Prostate gland (tissue), 2 donors: Measurements from ENCODE around the gene CBFA2T3. TPM values are rescaled to one million over a fixed set of nuclear protein-coding genes. Genes with fewer than 3 reads are reported as not detected.

ENCODE experiments used
- DNase-seq: peaks from one replicate; pipeline ENCODE4 v3.0.0-alpha.2; 2019; ENCODE audit warnings: low spot score
- H3K27ac ChIP-seq, 2 donors: fragments of 200-600 bp; sonication (generic); 2 replicates each; pipeline ENCODE4 v1.5.1; 2017 to 2019
- H3K27me3 ChIP-seq: fragments of 200-600 bp; sonication (generic); replicated peaks from 2 replicates; pipeline ENCODE4 v1.5.1; 2019; ENCODE audit not compliant: insufficient read depth
- H3K36me3 ChIP-seq, 2 donors: fragments of 200-600 bp; sonication (generic); 1 replicate in 1 of 2; 2 replicates in 1 of 2; pipeline versions ENCODE4 v1.5.1 to v1.8.1; 2017 to 2019
- H3K4me1 ChIP-seq: fragments of 200-600 bp; sonication (generic); replicated peaks from 2 replicates; pipeline ENCODE4 v1.5.1; 2019
- H3K4me3 ChIP-seq, 2 donors: fragments of 200-600 bp; sonication (generic); 2 replicates each; pipeline ENCODE4 v1.5.1; 2017 to 2019
- H3K9me3 ChIP-seq: fragments of 200-600 bp; sonication (generic); 2 replicates; pipeline ENCODE4 v1.5.1; 2017
- CTCF ChIP-seq, 4 experiments: fragments of 200-600 bp in 2 of 4; fragments of 450-650 bp in 2 of 4; sonication (generic) in 2 of 4; IDR thresholded peaks; 1 replicate in 3 of 4; 2 replicates in 1 of 4; pipeline ENCODE4 v1.5.1; 2016 to 2019; ENCODE audit warnings: antibody characterized with exemption in 4 of 4, mild to moderate bottlenecking in 2 of 4, moderate library complexity in 2 of 4
- POLR2A ChIP-seq: fragments of 450-650 bp; IDR thresholded peaks from one replicate; pipeline ENCODE4 v1.6.1; 2016; ENCODE audit warnings: antibody characterized with exemption, mild to moderate bottlenecking
- POLR2AphosphoS5 ChIP-seq: sonication (generic); formaldehyde crosslinking; IDR thresholded peaks from one replicate; pipeline ENCODE4 v1.6.1; 2017; ENCODE audit warnings: antibody characterized with exemption
- WGBS: methylation state at CpG from one replicate; pipeline ENCODE4 v1.1.5; 2018; 5-methylcytosine and 5-hydroxymethylcytosine counted together
- intact Hi-C: fragments of 100-400 bp; cut with DNase I; formaldehyde crosslinking; loops from one replicate; pipeline ENCODE4 v1.14.2; 2022
- total RNA-seq, 2 donors: library from RNA; depleted of rRNA; stranded (reverse); fragments of >200 nt; gene quantifications; one replicate each; pipeline ENCODE4 v1.1.0, GENCODE V29; 2016

The CBFA2T3 gene
- total RNA-seq, 2 donors from 2014 or later = 4.5 to 8.7 TPM

- Histone ChIP-seq H3K4me1 (no peaks in the 10 kb centered on the region), H3K27me3 (no peaks in the 10 kb centered on the region), H3K4me3 (no peak overlapping the region), H3K9me3 (no peaks in the 10 kb centered on the region), H3K27ac (no peak overlapping the region), H3K36me3 (no peaks in the 10 kb centered on the region)
- intact Hi-C loops = no loop called here
- TF ChIP-seq CTCF (IDR thresholded peaks at IDR 0.05) = no peak
- DNase-seq = no peak
- WGBS = 67% methylated on average over 15 of the region's 15 CpGs
Observed at GRCh38 chr16:88938777-88939244, 38.2 kb downstream of the CBFA2T3 start.

GRCh38 chr16:88938119-88938776, 38.8 kb downstream of the CBFA2T3 start:
- WGBS = 77% methylated on average over 32 of the region's 32 CpGs
- no peak for TF ChIP-seq POLR2AphosphoS5
- TF ChIP-seq POLR2A = no peak
- TF ChIP-seq CTCF (IDR thresholded peaks at IDR 0.05) = no peak
- Histone ChIP-seq H3K27me3 (no peaks in the 10 kb centered on the region), H3K36me3 (no peaks in the 10 kb centered on the region), H3K9me3 (no peaks in the 10 kb centered on the region), H3K27ac (no peak overlapping the region), H3K4me1 (no peaks in the 10 kb centered on the region), H3K4me3 (no peak overlapping the region)
- DNase-seq = no peak
- intact Hi-C loops = no loop called here

DNA sequence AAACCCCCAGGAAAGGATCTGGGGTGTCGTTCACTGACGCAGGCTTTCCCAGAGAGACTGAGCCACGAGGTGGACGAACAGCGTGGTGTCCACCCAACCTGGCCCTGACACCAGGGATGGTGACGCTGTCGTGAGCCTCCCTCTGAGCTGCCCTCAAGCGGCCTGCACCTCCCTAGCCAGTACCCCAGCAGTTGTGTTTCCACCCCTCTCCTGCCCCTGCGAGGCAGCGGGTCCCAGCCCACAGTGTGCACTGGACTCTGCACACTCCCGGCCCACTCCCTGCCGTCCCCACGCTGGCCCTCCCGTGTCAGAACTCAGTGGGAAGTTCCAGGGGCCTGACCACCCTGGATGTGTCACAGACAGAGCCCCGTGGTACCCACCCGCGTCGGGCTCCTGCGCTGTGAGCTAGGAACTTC, 39.8 kb downstream of the CBFA2T3 start:
- TF ChIP-seq POLR2AphosphoS5 (no peak), CTCF (IDR thresholded peaks at IDR 0.05) (no peak), POLR2A (no peak)
- Histone ChIP-seq H3K27ac (no peak overlapping the region), H3K27me3 (no peaks in the 10 kb centered on the region)

GRCh38 chr16:88936556-88937205, 40.3 kb downstream of the CBFA2T3 start:
- Histone ChIP-seq H3K4me3 (no peak overlapping the region), H3K4me1 (no peaks in the 10 kb centered on the region), H3K27me3 (no peaks in the 10 kb centered on the region), H3K36me3 (no peaks in the 10 kb centered on the region), H3K27ac (no peak overlapping the region), H3K9me3 (no peaks in the 10 kb centered on the region)
- 40% methylated on average over 31 of the region's 31 CpGs for WGBS
- no peak for DNase-seq
- TF ChIP-seq POLR2AphosphoS5 = no peak
- no peak for TF ChIP-seq POLR2A
- no peak for TF ChIP-seq CTCF (IDR thresholded peaks at IDR 0.05)
- intact Hi-C loops = no loop called here

More for the DNA sequence above, 39.8 kb downstream of the CBFA2T3 start:
- Histone ChIP-seq H3K36me3 (no peaks in the 10 kb centered on the region), H3K4me1 (no peaks in the 10 kb centered on the region), H3K4me3 (no peak overlapping the region), H3K9me3 (no peaks in the 10 kb centered on the region)
- DNase-seq = no peak
- WGBS = 95% methylated on average over 19 of the region's 19 CpGs
- intact Hi-C loops = no loop called here
